Suprapubic skin (tissue), 4 donors: ENCODE results near the gene DGKQ. TPM values are rescaled to one million over a fixed set of nuclear protein-coding genes. Genes with fewer than 3 reads are reported as not detected.

Experiments used
- DNase-seq, 2 donors: peaks; one replicate each; pipeline ENCODE4 v3.0.0-alpha.2; 2019; ENCODE audit warnings: low spot score in 2 of 2
- H3K27ac ChIP-seq: fragments of 200-600 bp; sonication (generic); one replicate; pipeline ENCODE4 v1.5.1; 2019
- H3K27me3 ChIP-seq: fragments of 200-600 bp; sonication (generic); one replicate; pipeline ENCODE4 v1.5.1; 2019
- H3K36me3 ChIP-seq: fragments of 200-600 bp; sonication (generic); one replicate; pipeline ENCODE4 v1.5.1; 2019
- H3K4me1 ChIP-seq: fragments of 200-600 bp; sonication (generic); one replicate; pipeline ENCODE4 v1.5.1; 2019
- H3K4me3 ChIP-seq: fragments of 200-600 bp; sonication (generic); one replicate; pipeline ENCODE4 v1.5.1; 2019; ENCODE audit warnings: mild to moderate bottlenecking
- H3K9me3 ChIP-seq: fragments of 200-600 bp; sonication (generic); one replicate; pipeline ENCODE4 v1.5.1; 2019
- CTCF ChIP-seq, 2 donors: fragments of 200-600 bp in 1 of 2; fragments of 450-650 bp in 1 of 2; sonication (generic) in 1 of 2; IDR thresholded peaks; one replicate each; pipeline ENCODE4 v1.5.1; 2016 to 2019; ENCODE audit warnings: antibody characterized with exemption in 2 of 2, mild to moderate bottlenecking in 1 of 2, moderate library complexity in 1 of 2
- EP300 ChIP-seq: sonication (generic); formaldehyde crosslinking; IDR thresholded peaks from one replicate; pipeline ENCODE4 v1.6.1; 2017; ENCODE audit warnings: antibody characterized with exemption
- POLR2A ChIP-seq, 2 donors: fragments of 450-650 bp; IDR thresholded peaks; one replicate each; pipeline ENCODE4 v1.6.1; 2017; ENCODE audit warnings: antibody characterized with exemption in 2 of 2, mild to moderate bottlenecking in 2 of 2, moderate library complexity in 2 of 2
- POLR2AphosphoS5 ChIP-seq, 3 donors: sonication (generic); formaldehyde crosslinking; IDR thresholded peaks; one replicate each; pipeline ENCODE4 v1.6.1; 2017; ENCODE audit warnings: antibody characterized with exemption in 3 of 3
- WGBS: methylation state at CpG from one replicate; pipeline ENCODE4 v1.1.5; 2018; 5-methylcytosine and 5-hydroxymethylcytosine counted together
- total RNA-seq, 4 donors: library from RNA; depleted of rRNA; stranded (reverse); fragments of >200 nt; gene quantifications; one replicate each; pipeline ENCODE4 v1.1.0, GENCODE V29; 2016

The DGKQ gene
- total RNA-seq, 4 donors from 2014 or later, result 19.5 to 27.6 (median 23.8) TPM

- Histone ChIP-seq H3K9me3 (no peaks in the 10 kb centered on the region), H3K4me3 (no peak overlapping the region), H3K36me3 (no peaks in the 10 kb centered on the region), H3K27me3 (no peaks in the 10 kb centered on the region), H3K27ac (no peak overlapping the region), H3K4me1 (peaks cover 11% of the 10 kb centered on the region)
- WGBS, result 79% methylated on average over 2 of the region's 10 CpGs
- no peak for DNase-seq
- TF ChIP-seq EP300 (no peak), POLR2A (IDR thresholded peaks at IDR 0.05) (no peak), POLR2AphosphoS5 (IDR thresholded peaks at IDR 0.05) (no peak), CTCF (IDR thresholded peaks at IDR 0.05) (no peak)
Observed at GRCh38 chr4:1015746-1016145, 42.4 kb upstream of the DGKQ start.

GRCh38 chr4:1015179-1015578 is 41.8 kb upstream of the DGKQ start:
- DNase-seq, result no peak
- H3K27ac ChIP-seq, result no peak overlapping the region
- TF ChIP-seq EP300 (no peak), CTCF (IDR thresholded peaks at IDR 0.05) (no peak), POLR2AphosphoS5 (IDR thresholded peaks at IDR 0.05) (no peak), POLR2A (IDR thresholded peaks at IDR 0.05) (no peak)
- H3K9me3 ChIP-seq, result no peaks in the 10 kb centered on the region
- WGBS, result 91% methylated on average over 2 of the region's 8 CpGs
- H3K4me3 ChIP-seq, result no peak overlapping the region
- peaks cover 17% of the 10 kb centered on the region for H3K4me1 ChIP-seq
- H3K36me3 ChIP-seq, result no peaks in the 10 kb centered on the region
- H3K27me3 ChIP-seq, result no peaks in the 10 kb centered on the region

- TF ChIP-seq CTCF (IDR thresholded peaks at IDR 0.05), result no peak
- no peak for TF ChIP-seq POLR2AphosphoS5 (IDR thresholded peaks at IDR 0.05)
- TF ChIP-seq EP300, result no peak
- no peak for TF ChIP-seq POLR2A (IDR thresholded peaks at IDR 0.05)
- peaks cover 22% of the 10 kb centered on the region for H3K4me1 ChIP-seq
- H3K27ac ChIP-seq, result no peak overlapping the region
- 55% methylated on average over 7 of the region's 36 CpGs for WGBS
- H3K4me3 ChIP-seq, result no peak overlapping the region
- H3K36me3 ChIP-seq, result no peaks in the 10 kb centered on the region
- DNase-seq, result no peak
- H3K9me3 ChIP-seq, result no peaks in the 10 kb centered on the region
- no peaks in the 10 kb centered on the region for H3K27me3 ChIP-seq
Observed at GRCh38 chr4:1014291-1015167, 41.2 kb upstream of the DGKQ start.

GRCh38 chr4:1013225-1014073 is 40.1 kb upstream of the DGKQ start:
- TF ChIP-seq CTCF (IDR thresholded peaks at IDR 0.05) (no peak), POLR2AphosphoS5 (IDR thresholded peaks at IDR 0.05) (no peak)
- peaks cover 31% of the 10 kb centered on the region for H3K4me1 ChIP-seq
- no peak overlapping the region for H3K27ac ChIP-seq
- no peak overlapping the region for H3K4me3 ChIP-seq
- DNase-seq, result no peak
- H3K9me3 ChIP-seq, result no peaks in the 10 kb centered on the region
- no peaks in the 10 kb centered on the region for H3K36me3 ChIP-seq
- H3K27me3 ChIP-seq, result peaks cover 4% of the 10 kb centered on the region
- WGBS, result 99% methylated on average over 14 of the region's 43 CpGs
